H7 (cell line): Measurements from ENCODE around the gene PTPRT. TPM values are rescaled to one million over a fixed set of nuclear protein-coding genes. Genes with fewer than 3 reads are reported as not detected.

Experiments used
- DNase-seq: peaks from one replicate; pipeline ENCODE4 v3.0.0; 2012
- H3K27me3 ChIP-seq: 2 replicates; pipeline ENCODE4 v1.6.0; 2011; ENCODE audit warnings: mild to moderate bottlenecking, low read length; ENCODE audit not compliant: control insufficient read depth, insufficient read depth
- H3K36me3 ChIP-seq: replicated peaks from 2 replicates; pipeline ENCODE4 v1.5.1; 2011; ENCODE audit warnings: low read length; ENCODE audit not compliant: control insufficient read depth, insufficient read depth
- H3K4me3 ChIP-seq: 2 replicates; pipeline ENCODE4 v1.5.1; 2011; ENCODE audit warnings: low read depth, mild to moderate bottlenecking, control low read depth, low read length, moderate library complexity; ENCODE audit not compliant: insufficient read depth
- total RNA-seq: library from RNA; depleted of rRNA; stranded (reverse); fragments of >200 nt; shearing (Covaris generic); gene quantifications from 2 replicates; pipeline ENCODE4 v1.2.3, GENCODE V29; 2014

PTPRT gene
- total RNA-seq, 1 experiment from 2014 or later, result 0.07 TPM

DNA sequence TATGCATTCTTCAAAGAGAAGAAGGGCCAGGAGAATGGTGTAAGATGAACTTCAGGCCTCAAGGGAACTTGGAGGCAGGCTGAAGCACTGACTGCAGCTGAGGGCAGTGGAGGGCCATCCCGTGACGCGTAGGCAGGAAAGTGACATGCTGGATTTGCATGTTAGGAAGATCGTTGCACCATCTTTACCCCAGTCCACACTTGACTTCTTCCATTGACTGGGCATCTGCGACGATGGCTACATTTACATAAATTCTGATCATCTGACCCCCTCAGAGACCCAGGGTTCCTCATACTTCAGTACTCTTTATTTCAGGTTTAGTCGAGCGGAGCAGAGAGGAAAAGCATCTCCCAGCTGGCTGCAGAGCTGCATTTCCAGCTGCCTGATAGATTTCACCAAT lies 180.2 kb downstream of the PTPRT start:
- H3K36me3 ChIP-seq, result no peaks in the 10 kb centered on the region
- DNase-seq, result no peak
- H3K4me3 ChIP-seq, result no peak overlapping the region
- no peaks in the 10 kb centered on the region for H3K27me3 ChIP-seq

DNA sequence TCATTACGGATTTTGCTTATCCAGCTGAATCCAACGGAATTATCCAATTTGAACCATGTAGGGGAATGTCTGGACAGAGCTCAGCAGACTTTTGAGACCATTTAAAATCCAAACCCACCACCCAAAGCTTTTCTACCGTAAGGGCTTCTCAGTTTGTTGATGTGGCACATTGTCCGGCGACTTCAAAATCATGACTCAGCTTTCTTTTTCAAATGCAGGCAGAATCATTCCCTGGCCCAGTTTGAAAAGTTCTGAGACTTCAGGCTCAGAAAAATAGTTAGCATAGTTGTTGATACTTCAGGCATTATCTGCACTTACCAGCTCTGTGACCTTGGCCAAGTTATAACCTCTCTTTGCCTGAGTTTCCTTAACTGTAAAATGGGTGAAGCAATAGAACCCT lies 182.2 kb downstream of the PTPRT start:
- Histone ChIP-seq H3K4me3 (no peak overlapping the region), H3K27me3 (no peaks in the 10 kb centered on the region), H3K36me3 (no peaks in the 10 kb centered on the region)
- DNase-seq, result no peak

DNA sequence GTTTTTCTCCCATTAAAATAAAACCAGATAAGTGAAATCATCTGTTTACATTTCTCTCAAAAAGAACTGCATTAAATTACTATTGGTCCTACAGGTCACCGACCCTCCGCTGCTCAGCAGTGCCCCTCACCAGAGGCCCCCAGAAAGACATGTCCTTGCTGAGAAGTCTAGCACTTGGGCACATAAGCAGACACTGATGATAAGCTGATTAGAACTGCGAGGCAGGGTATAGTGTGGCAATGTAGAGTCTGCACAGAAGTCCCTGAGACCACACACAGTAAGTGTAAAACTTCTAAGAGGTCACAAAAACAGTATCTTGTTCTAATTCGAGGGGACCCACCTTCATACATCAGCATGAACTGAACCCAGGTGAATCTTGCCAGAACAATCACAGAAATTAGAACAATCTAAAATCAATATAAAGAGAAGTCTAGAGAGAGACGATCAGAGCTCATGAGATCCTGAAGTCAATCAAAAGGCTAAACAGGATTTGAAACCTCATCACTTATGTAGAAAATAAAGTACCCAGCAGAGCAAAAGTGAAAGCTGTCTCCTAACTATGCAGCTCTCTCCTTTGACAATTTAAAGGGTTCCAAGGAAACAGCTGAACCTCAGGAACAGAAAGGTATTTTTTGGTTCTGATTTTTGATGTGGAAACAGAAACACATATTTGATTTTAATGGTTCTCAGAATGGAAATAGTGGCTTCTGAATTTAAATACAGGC lies 182.9 kb downstream of the PTPRT start:
- Histone ChIP-seq H3K4me3 (no peak overlapping the region), H3K36me3 (no peaks in the 10 kb centered on the region), H3K27me3 (no peaks in the 10 kb centered on the region)
- DNase-seq, result no peak

DNA sequence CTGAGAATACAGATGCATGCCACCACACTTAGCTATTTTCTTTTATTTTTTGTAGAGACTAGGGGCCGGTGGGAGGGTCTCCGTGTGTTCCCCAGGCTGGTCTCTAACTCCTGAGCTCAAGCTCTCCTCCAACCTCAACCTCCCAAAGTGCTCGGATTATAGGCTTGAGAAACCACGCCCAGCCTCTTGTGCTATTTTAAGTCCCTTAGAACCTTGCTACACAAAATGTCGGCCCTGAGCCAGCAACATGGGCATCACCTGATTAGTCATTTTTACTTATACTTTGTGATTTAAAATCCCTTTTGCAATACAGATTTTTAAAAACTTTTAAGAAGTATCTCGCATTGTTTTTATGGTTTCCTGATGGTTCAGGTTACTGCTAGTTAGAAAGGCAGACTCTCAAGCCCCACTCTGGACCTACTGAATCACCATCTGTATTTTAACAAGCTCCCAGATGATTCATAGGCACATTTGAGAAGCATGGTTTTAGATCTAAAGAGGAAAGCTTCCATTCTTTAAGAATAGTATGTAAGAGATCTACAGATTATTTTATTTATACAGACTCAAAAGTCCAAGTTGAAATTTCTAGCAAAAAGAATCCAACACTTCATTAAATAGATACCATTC lies 186.3 kb downstream of the PTPRT start:
- H3K4me3 ChIP-seq, result no peak overlapping the region
- no peaks in the 10 kb centered on the region for H3K36me3 ChIP-seq
- H3K27me3 ChIP-seq, result no peaks in the 10 kb centered on the region
- no peak for DNase-seq

DNA sequence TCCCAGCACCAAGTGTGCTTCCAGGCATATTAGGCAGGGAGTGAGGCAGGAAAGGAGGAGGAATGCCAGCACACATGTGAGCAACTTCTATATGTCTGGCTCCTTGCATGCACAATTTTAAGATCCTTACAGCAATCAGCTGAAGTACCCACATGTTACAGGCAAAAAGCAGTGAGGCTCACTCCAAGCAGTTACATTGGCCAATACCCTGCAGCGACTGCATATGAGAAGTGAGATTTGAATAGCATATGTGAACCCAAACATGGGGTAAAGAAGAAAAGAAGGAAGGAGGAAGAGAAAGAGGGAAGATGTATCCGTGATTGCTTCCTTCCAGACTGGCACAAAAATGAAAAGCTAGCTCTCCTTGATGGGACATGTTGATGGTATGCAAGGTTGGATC lies 193.6 kb downstream of the PTPRT start:
- no peak for DNase-seq
- Histone ChIP-seq H3K36me3 (no peaks in the 10 kb centered on the region), H3K27me3 (no peaks in the 10 kb centered on the region), H3K4me3 (no peak overlapping the region)

DNA sequence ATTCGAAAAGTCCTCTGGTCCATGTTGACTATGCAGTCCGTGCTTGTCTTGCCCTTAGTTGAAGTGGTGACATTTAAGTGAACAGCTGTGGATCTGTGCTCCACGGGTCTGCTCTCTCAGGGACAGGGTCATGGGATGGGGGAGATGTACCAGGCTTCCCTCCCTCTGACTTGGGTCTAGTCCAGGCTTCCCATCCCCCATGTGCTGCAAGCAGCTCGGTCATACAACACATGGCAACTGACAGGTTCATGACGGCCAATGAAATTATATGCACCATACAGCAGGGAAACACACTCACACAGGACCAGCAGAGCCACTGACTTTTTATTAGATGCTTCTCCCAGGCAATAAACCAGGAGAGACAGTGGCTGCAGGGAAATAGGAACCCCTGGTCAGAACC lies 201.4 kb downstream of the PTPRT start:
- Histone ChIP-seq H3K27me3 (no peaks in the 10 kb centered on the region), H3K4me3 (no peak overlapping the region), H3K36me3 (no peaks in the 10 kb centered on the region)
- DNase-seq, result no peak

DNA sequence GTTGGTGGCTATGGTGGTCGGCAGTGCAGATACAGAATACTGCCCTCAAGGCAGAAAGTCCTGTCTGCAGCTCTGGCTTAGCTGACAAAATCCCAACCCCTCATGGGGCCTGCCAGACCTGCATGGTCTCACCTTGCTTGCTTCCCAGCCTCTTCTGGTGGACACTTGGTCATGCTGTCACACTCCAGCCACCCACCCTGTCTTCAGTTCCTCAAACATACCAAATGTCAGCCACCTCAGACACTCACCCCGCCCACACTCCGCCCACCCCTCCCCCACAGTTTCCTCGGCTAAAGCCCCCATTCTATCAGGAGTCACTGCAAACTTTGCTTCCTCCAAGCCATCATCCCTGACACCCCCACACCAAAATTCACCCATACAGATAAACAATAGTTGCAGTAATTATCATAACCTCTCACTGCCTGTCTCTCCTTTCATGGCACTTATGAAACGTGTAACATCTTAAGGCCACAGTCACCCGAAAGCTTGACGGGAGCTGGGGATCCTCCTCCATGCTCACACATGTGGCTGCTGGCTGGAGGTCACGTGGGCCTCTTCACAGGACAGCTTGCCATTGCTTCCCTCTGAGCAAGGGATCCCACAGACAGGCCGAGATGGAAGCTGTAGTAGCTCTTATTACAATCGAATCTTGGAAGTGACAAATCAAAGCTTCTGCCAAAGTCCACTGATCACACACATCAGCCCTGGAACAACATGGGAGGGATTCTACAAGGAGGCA lies 202.2 kb downstream of the PTPRT start:
- DNase-seq, result no peak
- Histone ChIP-seq H3K36me3 (no peaks in the 10 kb centered on the region), H3K4me3 (no peak overlapping the region), H3K27me3 (no peaks in the 10 kb centered on the region)

DNA sequence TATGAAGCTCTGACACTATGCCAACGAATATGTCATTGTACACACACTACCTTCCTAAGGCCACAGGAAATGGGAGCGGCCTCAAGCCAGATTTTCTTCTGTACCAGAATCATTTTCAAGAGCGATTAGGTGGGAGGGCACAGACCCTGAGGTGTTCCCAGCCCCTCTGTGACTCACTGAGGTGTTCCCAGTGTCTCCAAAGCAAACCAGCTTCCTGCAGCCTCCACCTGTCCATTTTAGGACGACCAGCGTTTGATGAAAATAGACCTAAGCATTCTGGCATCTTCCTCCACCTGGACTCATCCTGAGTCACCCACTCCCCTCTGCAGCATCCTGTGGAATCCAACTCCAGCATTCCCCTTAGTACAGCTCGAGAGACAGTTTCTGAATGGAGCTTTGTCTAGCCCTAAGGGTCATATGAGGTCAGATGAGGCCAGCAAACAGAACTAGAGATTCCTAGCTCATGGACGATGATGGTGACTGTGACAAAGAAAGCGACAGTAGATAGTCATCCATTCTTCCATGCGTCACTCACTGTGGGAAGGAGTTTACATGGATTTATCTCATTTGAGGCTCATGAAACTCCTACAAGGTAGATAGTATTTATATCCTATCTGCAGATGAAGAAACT lies 203.4 kb downstream of the PTPRT start:
- Histone ChIP-seq H3K36me3 (no peaks in the 10 kb centered on the region), H3K4me3 (no peak overlapping the region), H3K27me3 (no peaks in the 10 kb centered on the region; the same call in 1 of the 2 replicates)
- no peak for DNase-seq

DNA sequence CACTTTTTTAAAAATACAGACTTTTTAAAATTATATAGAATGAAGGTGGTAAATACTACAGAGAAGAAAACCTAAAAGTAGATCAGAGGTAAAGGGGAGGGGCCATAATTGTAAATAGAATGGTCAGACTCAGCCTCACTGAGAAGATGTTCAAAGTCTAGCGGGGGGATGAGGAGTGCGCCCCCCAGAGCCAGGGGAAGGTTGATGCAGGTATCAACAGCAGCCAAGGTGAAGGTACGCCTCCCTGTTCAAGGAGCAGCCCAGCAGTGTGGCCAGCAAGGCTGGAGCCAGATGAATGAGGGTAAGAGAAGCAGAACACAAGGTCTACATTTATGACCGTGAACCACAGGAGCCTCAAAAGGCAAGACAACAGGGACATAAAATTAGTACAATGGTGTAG lies 204.1 kb downstream of the PTPRT start:
- no peak overlapping the region for H3K4me3 ChIP-seq
- no peaks in the 10 kb centered on the region for H3K36me3 ChIP-seq
- H3K27me3 ChIP-seq, result no peaks in the 10 kb centered on the region; the same call in 1 of the 2 replicates
- peak; percentile 39 for DNase-seq

DNA sequence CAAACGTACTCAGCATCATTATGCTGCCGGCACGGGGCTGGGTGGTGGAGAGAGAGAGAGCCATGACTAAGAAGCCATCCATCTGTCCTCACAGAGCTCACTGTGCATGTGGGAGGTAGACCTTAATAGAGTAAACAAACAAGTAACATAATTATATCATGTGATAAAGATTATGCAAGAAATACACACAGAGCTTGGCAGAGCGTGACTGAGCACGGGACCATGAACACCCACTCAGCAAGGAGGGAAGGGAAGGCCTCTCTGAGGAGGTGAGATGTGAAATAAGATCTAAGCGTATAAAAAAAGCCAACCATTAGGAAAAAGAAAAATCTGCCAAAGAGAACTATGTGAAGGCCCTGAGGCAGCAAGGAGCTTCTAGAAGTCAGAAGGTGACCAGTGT lies 207.5 kb downstream of the PTPRT start:
- Histone ChIP-seq H3K36me3 (no peaks in the 10 kb centered on the region), H3K27me3 (no peaks in the 10 kb centered on the region; the same call in 1 of the 2 replicates), H3K4me3 (no peak overlapping the region)
- DNase-seq, result no peak

DNA sequence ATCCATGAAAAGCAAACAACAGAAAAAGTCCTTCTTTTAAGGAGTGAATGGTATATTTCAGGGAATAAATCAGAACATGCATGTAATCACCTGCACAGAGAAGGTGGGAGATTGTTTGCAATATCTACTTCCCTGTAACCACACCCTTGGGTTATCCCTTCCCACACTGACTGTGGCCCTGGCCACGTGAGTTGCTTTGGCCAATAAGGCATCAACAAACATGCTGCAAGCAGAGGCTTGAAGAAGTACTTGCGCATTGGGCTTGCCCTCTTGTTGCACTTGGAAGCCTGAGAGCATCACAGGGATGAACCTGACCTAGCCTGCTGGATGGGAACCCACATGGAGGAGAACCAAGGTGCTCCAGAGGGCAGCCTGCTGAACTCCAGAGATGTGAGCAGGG lies 208.5 kb downstream of the PTPRT start:
- H3K4me3 ChIP-seq, result no peak overlapping the region
- no peak for DNase-seq

DNA sequence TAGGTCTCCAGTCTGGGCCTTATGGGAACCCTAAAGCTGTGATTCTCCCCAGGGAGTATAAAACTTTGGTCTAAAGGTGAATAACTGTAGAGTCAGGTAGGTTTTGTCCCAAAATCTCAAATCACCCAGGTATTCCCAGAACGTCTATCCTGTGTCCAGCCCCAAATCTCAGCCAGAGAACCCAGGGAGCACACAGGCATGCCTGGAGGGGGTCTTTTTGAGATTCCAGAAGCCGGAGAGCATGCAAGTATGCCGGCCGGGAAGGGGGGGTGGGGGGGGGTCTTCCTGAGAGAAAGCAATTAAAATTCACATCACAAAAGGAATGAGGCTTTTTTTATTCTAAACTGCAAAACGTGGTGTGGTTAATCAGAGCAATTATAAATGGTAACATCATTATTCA lies 210.0 kb downstream of the PTPRT start:
- DNase-seq, result peak; percentile 35
- Histone ChIP-seq H3K27me3 (no peaks in the 10 kb centered on the region; the same call in 1 of the 2 replicates), H3K36me3 (no peaks in the 10 kb centered on the region), H3K4me3 (no peak overlapping the region)

More for the DNA sequence above, 208.5 kb downstream of the PTPRT start:
- no peaks in the 10 kb centered on the region; the same call in 1 of the 2 replicates for H3K27me3 ChIP-seq
- no peaks in the 10 kb centered on the region for H3K36me3 ChIP-seq

DNA sequence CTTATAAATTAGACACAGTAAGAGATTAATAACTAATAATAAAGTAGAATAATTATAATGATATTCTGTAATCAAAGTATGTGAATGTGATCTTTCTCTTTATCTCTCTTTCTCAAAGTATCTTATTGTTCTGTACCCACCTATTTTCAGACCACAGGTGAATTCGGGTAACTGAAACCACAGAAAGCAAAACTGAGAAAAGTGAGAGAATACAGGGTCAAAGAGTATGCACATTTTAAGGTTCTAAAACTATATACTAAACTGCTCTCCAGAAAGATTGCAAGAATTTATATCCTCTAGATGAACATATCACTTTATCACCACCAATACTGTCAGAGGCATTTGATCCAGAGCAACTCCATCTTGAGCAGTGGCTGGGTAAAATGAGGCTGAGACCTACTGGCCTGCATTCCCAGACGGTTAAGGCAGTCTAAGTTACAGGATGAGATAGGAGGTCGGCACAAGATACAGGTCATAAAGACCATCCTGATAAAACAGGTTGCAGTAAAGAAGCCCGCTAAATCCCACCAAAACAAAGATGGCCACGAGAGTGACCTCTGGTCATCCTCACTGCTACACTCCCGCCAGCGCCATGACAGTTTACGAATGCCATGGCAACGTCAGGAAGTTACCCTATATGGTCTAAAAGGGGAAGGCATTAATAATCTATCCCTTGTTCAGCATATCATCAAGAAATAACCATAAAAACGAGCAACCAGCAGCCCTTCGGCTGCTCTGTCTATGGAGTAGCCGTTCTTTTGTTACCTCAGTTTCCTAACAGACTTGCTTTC lies 211.3 kb downstream of the PTPRT start:
- Histone ChIP-seq H3K36me3 (no peaks in the 10 kb centered on the region), H3K27me3 (no peaks in the 10 kb centered on the region; the same call in 1 of the 2 replicates), H3K4me3 (no peak overlapping the region)
- DNase-seq, result no peak

DNA sequence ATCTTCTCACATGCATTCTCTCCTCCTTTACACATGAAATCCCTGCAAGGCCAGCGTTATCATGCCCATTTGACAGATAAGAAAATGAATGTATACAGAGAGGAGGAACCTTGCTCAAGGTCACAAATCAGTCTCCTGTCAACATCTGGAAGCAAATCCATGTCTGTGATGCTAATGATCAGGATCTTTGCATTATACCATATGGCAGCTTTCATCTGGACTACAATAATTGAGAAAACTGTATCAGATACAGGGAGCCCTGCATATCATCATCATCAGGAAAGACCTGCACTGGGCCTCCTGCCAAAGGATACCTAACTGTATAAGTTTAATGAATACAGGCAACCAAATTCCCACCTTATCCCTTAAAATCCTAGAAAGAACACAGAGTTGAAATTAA lies 213.7 kb downstream of the PTPRT start:
- Histone ChIP-seq H3K4me3 (no peak overlapping the region), H3K36me3 (no peaks in the 10 kb centered on the region), H3K27me3 (no peaks in the 10 kb centered on the region)
- no peak for DNase-seq
